Ramos (cell line): ENCODE measurements around the gene CSNK2A2.

Experiments
- in situ Hi-C: fragments of 300-500 bp; cut with MboI; formaldehyde crosslinking; loops from one replicate; pipeline ENCODE4 v1.14.3; 2022; ENCODE audit warnings: low sequenced_read_pairs; ENCODE audit not compliant: unreplicated experiment

The CSNK2A2 gene

DNA sequence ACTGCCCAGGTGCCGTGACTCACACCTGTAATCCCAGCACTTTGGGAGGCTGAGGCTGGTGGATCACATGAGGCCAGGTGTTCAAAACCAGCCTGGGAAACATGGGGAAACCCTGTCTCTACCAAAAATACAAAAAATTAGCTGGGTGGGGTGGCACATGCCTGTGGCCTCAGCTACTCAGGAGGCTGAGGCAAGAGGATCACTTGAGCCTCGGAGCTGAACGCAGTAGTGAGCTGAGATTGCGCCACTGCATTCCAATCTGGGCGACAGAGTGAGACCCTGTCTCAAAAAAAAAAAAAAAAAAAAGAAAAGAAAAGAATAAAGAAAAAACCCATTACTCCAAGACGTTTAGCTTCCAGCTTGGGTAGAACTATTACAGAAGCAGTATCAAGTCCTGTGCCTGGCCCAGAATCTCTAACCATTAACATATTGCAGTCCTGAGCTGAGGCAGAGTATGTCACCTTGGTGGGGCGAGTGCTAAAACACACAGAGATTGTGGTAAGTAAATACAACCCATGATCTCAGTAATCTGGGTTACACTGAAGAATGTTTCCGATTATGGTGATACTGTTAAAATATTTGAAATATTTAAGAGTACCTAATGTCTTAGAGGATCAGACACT is 45.5 kb downstream of the CSNK2A2 start:
- in situ Hi-C loops: no loop called here

DNA sequence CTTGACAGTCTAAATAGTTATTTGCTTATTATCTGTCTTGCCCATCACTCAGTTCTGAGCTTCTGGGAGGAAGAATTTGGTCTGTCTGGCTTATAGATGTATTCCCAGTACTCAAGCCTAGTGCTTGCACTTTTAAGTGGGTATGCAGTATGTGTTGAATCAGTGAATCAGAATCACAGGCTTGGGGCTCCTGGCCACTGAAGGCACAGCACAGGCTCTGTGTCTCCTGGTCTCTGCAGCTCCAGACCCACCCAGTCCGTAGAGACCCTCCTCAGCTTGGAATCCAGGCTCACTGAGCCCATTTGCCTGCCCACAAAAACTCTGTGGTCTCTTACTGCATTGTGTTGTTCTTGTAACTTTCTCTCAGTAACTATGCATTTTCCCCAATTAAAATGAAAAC is 49.4 kb downstream of the CSNK2A2 start:
- in situ Hi-C loops: no loop called here

DNA sequence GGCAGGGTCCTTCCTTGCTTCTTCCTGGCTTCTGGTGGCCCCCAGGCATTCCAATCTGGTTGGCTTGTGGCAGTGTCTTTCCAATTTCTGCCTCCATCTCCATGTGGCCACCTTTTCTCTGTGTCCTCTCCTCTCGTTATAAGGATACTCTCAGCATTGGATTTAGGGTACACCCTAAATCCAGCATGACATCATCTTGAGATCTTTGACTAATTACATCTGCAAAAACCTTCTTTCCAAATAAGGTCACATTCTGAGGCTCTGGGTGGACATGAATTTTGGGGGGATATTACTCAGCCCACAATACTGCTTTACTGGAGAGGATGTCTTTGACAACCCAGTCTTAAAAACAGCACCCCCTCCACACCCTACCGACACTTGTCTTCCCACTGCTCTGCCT is 49.8 kb downstream of the CSNK2A2 start:
- in situ Hi-C loops: no loop called here

DNA sequence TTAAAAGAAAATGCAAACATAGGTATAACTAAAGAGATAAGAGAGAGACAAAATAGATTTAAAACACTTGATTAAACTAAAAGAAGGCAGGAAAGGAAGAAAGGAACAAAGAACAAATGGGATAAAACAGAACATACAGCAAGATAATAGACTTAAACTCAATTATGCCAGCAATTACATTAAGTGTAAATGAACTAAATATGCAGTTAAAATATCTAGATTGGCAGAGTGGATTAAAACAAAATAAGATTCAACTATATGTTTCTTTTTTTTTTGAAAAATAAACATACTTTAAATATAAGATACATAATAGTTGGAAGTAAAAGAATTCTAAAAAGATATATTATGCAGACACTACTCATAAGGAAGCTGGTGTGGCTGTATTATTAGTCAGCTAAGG is 59.1 kb downstream of the CSNK2A2 start:
- in situ Hi-C loops: no loop called here

DNA sequence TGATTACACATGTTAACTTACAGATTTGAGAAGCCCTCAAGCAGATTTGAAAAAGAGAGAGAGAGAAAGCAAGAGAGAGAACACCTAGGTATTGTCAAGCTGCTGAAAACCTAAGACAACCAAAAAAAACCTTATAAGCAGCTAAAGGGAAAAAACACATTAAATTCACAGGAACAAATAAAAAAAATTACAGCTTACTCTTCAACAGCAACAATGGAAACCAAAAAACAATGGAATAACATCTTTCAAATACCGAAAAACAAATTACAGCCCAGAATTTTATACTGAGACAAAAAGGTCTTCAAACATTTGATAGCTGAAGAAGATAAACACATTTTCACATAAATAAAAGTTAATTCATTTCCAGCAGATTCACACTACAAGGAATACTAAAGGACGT is 60.3 kb downstream of the CSNK2A2 start:
- in situ Hi-C loops: no loop called here

DNA sequence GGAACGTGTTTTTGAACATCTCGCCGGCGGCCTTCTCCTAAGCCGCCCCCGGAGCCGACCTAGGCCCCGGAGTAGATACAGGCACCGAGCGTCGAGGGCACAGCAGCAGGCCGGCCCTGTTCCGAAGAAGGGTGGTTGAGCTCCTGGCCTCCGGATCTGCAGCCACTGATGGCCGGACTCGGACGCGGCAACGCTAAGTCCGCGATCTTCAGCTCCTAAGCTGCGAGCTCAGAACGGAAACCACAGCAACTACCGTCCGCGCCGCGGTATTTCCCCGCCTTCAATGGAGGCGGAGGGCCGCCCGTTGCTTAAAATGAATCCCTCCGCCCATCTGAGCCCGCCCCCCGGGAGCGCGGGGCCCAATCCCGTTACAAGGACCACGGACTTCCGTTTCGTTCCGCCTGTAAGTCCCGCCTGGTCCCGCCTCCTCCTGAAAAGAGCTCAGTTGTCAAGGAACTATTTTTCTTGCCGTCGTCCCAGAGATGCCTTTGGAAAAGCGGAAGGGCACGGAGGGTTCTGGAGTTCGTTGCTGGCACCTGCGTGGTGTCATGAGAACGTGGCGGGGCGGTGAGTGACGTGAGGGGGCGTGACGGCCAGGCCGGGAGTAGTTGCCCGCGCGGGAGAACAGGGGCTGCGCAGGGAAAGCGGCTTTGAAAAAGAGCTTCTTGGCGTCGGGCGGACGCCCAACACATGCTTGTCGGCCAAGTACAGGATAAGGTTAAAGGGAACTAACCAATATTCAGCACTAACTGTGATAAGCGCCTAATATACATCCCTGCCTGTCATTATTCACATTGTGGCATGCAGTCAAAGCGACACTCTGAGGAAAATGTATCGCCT is 68.6 kb downstream of the CSNK2A2 start, which contains the start of gene CFAP20:
Gene CFAP20 (minus strand): TSS at position 285 of the 840 bp plus-strand sequence. CDS start 266 bp downstream, at position 19.
- in situ Hi-C loops: no loop called here

DNA sequence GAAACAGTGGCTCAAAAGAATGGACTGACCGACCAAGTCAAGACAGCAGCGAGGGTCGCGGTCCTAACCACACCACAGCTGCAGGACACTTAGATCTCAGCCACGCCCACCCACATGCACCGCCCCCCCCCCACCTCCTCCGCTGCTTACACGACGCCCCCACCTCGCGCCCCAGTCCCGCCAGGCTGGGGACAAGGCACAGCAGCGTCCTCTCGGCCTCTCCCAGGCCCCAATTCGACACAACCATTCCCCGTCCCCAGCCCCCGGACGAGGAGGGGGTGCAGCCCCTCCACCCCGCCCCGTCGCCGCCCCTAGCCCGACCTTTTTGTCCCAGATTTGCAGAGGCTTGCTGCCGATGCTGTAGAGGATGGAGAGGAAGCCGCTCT is 69.2 kb downstream of the CSNK2A2 start:
- in situ Hi-C loops: no loop called here

DNA sequence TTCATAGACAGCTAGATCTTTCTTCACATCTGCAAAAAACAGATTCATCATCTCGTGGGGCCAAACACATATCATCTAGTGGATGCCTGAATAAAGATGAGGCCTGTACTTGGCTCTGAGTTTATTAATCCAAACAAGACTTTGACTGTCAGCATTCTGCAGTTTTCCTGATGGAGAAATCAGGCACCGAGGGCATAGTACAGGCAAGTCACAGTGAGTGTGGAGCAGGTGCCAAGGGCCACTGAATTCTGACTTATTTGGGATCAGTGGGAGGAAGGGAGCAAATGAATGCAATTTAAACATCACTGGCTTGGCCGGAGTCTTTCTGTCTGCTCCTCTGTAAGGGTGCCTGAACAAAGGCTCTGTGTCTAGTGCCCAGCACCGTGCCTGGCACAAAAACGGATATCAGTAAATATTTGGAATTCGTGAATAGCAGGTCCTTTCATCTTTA is 69.7 kb downstream of the CSNK2A2 start:
- in situ Hi-C loops: no loop called here

DNA sequence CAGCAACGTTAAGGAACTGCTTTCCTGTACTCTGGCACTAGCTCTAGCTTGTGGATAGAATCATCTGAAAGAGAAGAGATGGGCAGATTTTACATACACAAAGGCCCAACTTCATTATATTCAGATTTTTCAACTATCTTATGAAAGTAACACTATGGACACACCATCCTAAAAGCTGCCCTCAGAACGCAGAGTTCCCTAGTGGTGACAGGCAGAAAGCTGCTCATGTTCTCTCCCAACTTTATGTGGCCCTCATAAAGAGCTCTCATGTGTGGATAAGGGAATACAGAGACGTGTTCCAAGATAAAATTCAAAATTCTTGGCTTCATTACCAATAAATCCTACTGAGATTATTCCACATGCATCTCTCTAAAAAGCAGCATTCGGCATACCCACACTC is 70.3 kb downstream of the CSNK2A2 start:
- in situ Hi-C loops: no loop called here

DNA sequence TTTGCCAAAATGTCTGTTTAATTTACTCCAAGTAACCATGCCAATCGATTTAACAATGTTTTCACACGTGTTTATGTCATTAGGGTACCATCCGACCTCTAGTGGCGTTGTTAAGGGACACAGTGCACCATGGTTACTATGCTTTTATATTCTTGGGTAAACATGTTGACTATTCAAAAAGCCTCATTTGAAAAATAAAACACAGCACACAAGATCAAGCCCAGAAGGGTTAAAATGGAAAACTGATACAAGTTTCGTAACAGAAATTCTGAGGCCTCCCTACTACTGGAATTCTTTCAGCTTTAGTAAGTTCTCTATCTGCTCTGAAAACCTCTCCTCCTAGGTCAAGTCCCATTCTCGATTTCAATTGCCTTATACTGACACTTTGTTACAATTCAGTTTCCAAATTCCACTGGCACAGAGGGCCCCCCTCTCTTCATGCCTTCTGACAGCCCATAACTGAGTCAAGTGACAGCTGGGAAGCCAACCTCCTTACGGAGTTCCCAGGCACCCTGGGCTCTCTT is 70.8 kb downstream of the CSNK2A2 start:
- in situ Hi-C loops: no loop called here

DNA sequence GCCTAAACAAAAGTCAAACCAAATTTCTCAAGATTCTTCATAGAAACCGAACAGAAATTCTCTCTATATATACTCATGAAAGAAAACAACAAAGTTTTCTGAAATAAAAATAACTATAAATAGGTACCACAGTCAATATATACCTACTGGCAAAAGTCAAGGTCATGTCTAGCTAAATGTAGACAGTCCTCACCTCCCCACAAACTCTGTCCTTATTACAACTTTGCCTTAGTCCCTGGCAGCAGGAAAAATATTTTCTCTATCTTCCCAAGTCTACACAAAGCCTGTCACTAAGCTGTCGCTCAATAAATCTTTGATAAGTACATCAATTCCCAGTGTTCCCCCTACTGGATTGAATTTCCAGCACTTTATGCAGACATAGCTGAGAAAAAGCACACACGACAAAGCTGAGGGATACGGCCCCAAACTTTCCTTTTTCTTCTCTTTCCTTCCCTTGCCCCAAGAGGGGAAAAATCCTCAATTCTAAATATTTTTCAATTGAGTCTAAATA is 71.4 kb downstream of the CSNK2A2 start:
- in situ Hi-C loops: no loop called here

DNA sequence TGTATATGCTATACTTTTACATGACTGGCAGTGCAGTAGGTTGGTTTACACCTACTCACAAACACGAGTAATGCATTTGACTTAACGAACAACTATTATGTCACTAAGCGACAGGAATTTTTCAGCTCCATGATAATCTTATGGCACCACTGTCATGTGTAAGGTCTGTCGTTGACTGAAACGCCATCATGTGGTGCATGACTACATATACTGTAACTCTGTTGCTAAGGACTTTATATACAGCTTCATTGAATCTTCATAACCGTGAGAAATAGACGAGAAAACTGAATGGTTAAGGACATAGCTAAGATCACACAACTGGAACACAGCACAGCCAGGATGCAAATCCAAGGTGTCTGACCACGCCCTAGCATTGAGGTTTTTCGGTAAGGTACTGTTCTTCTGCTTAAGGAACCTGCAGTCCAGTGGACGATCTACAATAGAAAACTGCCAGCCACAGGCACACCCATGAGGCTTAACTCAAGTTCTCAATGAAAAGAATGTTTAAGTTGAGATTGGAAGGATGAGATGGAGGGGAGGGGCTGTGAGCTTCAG is 72.0 kb downstream of the CSNK2A2 start:
- in situ Hi-C loops: no loop called here

DNA sequence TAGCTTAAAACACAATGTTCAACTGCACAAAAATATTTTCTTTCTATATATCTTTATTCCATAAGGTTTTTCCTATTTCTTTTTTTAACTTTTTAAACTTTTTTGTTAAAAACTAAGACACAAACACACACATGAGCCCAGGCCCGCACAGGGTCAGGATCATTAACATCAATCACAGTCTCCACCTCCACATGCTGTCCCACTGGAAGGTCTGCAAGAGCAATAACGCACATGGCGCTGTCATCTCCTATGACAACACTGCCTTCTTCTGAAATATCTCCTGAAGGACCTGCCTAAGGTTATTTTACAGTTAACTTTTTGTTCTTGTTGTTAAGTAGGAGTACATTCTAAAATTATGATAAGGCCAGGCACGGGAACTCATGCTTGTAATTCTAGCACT is 72.9 kb downstream of the CSNK2A2 start:
- in situ Hi-C loops: no loop called here

DNA sequence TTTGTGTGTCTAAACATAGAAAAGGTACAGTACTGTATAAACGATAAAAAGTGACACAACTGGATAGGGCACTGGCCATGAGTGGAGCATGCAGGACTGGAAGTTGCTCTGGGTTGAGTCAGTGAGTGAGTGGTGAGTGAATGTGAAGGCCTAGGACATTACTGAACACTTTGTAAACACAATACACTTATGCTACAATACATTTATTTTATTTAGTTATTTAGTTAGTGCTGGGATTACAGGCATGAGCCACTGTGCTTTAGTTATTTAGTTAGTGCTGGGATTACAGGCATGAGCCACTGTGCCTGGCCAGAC is 73.3 kb downstream of the CSNK2A2 start:
- in situ Hi-C loops: no loop called here

DNA sequence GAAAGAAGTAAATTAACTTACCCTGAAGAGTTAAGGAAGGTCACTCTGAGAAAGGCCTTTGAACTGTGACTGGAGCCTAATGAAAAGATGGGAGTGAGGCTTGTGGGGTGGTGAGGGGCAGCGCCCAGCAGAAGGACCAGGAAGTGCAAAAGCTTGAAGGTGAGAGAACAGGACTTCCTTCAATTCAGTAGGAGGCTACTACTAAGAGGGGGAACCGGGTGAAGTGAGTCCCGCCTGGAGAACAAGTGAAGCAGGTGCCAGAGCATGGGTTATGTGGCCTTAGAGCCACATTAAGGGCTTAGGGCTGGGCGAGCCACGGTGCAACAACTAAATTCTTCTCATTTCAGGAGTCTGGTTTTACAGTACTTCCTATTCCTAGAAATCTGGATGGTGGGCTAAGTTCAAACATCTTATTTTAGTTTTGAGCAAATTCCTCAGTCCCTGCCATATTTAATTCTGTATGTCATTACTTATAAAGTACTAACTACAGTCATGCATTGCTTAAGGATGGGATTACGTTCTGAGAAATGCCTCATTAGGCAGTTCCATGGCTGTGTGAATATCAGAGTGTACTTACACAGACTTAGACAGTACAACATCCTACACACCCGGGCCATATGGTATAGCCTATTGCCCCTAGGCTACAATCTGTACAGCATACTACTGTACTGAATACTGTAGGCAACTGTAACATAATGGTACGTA is 73.9 kb downstream of the CSNK2A2 start:
- in situ Hi-C loops: no loop called here

DNA sequence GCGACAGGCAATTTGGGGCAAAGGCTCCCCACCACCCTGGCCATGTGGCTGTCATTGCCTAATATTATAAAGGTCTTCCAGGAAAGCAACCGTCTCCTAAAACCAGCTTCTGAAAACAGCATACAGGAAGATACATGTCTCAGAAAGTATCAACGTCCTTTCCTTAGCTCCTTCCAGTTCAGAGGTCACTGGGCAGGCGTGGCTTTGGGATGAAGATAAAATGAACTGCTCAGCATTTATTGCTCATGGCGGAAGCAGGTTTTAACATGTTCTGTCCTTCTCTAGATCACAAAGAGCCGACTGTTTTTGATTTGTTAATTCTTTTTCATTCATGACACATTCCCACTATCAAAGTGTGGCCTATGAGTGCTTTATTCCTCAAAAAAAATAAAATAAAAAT is 76.8 kb downstream of the CSNK2A2 start:
- in situ Hi-C loops: no loop called here

DNA sequence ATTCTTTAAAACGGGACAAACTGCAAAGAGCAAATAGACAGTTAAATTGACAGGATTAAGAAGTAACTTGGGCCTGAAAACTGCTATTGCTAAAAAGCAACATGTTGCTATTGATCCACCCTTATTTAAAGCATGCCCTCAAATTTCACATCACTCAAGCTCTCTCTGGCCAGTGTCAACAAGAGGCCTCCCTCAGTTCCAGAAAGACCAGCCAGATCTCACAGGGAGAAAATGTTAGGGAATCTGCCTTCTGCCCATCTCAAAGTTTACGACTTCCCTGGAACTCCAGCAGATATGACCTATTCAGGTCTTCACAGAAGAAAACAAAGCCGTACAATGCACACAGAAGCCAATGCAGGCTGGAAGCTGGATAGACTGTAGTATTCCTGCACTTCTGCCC is 77.7 kb downstream of the CSNK2A2 start:
- in situ Hi-C loops: no loop called here

DNA sequence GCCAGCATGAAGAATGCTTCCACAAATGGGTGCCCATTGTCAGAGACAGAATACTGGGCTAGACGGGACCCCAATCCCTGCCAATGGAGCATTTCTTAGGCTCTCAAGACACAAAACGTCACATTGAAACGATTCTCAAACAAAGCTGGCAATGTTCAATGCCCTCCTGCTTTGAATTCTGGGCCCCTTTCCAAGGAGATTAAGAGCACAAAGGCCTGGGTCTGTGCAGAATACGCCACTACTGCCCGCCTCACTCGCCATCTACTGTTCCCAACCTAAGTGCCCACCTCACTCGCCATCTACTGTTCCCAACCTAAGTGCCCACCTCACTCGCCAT is 78.4 kb downstream of the CSNK2A2 start:
- in situ Hi-C loops: no loop called here

DNA sequence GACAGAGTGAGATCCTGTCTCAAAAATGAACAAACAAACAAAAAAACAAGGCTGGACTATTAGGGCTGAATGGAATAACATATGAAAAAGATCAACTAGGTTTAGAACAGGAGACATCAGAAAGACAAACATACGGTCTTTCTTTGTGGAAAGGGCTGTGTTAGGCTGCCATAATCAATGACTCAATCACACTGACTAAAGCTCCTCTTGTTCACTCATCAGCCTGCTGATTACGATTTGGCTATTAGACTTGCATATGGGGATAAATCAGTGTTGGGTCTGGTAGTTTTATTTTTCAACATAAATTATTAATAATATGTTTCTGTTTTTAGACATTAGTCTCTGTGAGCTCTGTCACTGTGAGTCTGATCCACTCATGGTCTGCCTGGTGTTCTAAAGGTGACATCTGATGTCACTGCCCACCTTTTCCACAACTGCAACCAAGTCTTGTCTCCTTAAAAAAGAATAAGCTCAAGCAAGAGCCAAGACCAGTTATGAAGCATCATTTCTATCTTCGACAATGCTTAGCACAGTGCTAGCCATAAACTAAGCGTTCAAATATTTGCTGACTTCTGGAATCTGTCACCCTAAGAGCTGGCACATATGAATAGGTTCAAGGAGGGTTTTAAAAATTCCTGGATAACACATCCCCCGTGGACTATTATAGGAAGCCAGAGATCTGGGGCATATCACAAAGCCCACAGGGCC is 79.0 kb downstream of the CSNK2A2 start:
- in situ Hi-C loops: no loop called here

DNA sequence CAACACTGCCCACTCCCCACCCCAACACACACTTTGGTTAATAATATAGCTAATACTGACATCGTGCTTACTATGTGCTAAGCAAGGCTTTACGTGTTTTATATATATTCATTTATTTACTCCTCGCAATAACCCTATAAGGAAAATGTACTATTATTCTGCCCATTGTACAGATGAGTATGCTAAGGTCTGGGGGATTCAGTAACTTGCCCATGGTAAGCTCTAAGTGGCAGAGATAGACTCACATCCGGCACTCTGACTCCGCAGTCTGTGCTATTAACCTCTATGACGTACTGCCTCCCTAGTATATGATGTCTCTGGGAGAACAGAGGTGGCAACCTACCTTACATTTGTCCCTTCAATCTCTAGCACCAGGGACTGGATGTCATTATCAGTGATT is 81.4 kb downstream of the CSNK2A2 start:
- in situ Hi-C loops: no loop called here
